ENCODE results near the gene MORF4L2. TPM values are rescaled to one million over a fixed set of nuclear protein-coding genes. Genes with fewer than 3 reads are reported as not detected.

Gene MORF4L2, protein sequence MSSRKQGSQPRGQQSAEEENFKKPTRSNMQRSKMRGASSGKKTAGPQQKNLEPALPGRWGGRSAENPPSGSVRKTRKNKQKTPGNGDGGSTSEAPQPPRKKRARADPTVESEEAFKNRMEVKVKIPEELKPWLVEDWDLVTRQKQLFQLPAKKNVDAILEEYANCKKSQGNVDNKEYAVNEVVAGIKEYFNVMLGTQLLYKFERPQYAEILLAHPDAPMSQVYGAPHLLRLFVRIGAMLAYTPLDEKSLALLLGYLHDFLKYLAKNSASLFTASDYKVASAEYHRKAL
- 253 and 262 TPM in 2 replicates for total RNA-seq

GRCh38 chrX:103686199-103687072 lies at the start of gene MORF4L2:
MORF4L2 (minus strand) TSS chrX:103686699; CDS start chrX:103677027, 9,672 bp downstream.
- Mint-ChIP-seq H3K27me3 (no peaks in the 10 kb centered on the region), H3K27ac (peak within 1 kb of the TSS; percentile 91), H3K4me1 (peaks cover 8% of the 10 kb centered on the region), H3K4me3 (no peak within 1 kb of the TSS), H3K9me3 (no peaks in the 10 kb centered on the region), H3K36me3 (ENCODE audit: low read depth) (peaks cover 22% of the 10 kb centered on the region)
- intact Hi-C loops (cut with micrococcal nuclease), result loop anchor here (1.0 to 5.0 kb wide), 6 partner anchors 59 to 470 kb away; partner anchors contain the start of genes RAB9B, TCEAL1 and ZCCHC18
- peak; percentile 95 for DNase-seq

DNA sequence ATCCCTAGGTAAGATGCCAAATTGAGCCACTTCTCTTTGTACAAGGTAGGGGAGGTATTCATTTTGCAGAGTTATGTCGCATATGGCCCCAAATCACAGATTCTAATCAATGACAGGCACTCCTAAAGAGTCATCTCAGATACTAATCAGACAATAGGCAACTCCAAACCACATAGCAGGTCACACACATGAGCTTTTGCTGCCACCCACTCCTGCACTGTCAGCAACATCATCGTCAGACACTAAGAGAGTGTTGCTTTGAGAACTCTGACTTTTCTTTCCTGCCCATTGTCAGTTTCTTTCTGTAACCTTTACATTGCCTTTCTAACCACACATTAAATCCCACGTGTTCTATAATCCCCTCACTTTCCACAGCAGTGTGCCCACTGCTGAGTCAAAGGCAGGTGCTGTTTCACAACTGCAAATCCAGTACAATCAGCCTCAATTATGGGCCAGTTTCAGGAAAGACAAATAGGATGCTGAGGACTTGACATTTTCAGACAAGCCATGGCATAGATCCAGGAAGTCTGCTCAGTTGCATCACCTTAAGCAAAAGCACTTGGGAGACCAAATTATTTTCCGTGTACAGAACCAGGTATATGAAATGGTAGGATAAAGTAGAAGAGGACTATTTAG lies 47.7 kb upstream of the MORF4L2 start:
- no peak for DNase-seq
- H3K4me3 Mint-ChIP-seq, result no peak overlapping the region

DNA sequence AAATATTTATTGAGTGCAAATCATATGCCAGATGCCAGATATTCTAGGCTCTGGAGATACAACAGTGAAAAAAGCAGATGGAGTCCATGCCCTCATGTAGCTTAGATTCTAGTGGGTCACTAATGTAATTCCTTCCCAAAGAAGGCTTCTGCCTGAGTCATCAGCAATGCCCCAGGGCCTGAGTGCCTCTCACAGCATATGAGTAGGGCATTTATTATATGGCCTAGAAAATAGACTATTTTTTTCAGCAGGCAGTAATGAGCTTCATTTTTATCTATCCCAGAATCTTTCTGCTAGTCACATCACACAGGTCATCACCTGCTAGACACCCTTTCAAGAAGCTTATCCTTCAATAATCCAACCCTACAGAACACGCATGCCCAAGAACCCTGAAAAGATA lies 46.5 kb upstream of the MORF4L2 start:
- no peak overlapping the region for H3K27ac Mint-ChIP-seq
- peaks cover 2% of the 10 kb centered on the region for H3K27me3 Mint-ChIP-seq
- DNase-seq, result no peak
- no peaks in the 10 kb centered on the region for H3K9me3 Mint-ChIP-seq
- H3K4me1 Mint-ChIP-seq, result peaks cover 3% of the 10 kb centered on the region
- intact Hi-C loops (cut with micrococcal nuclease), result no loop called here
- H3K4me3 Mint-ChIP-seq, result no peak overlapping the region
- no peaks in the 10 kb centered on the region for H3K36me3 Mint-ChIP-seq (ENCODE audit: low read depth)

More for the DNA sequence above, 47.7 kb upstream of the MORF4L2 start:
- Mint-ChIP-seq H3K27ac (peak overlapping the region; percentile 48), H3K9me3 (no peaks in the 10 kb centered on the region), H3K27me3 (peaks cover 2% of the 10 kb centered on the region), H3K4me1 (peaks cover 3% of the 10 kb centered on the region), H3K36me3 (ENCODE audit: low read depth) (no peaks in the 10 kb centered on the region)
- intact Hi-C loops (cut with micrococcal nuclease), result no loop called here

GRCh38 chrX:103730796-103731493 lies 44.4 kb upstream of the MORF4L2 start:
- intact Hi-C loops (cut with micrococcal nuclease), result no loop called here
- Mint-ChIP-seq H3K4me1 (peaks cover 3% of the 10 kb centered on the region), H3K27me3 (peaks cover 2% of the 10 kb centered on the region), H3K27ac (no peak overlapping the region), H3K9me3 (no peaks in the 10 kb centered on the region), H3K4me3 (no peak overlapping the region), H3K36me3 (ENCODE audit: low read depth) (no peaks in the 10 kb centered on the region)
- DNase-seq, result no peak

DNA sequence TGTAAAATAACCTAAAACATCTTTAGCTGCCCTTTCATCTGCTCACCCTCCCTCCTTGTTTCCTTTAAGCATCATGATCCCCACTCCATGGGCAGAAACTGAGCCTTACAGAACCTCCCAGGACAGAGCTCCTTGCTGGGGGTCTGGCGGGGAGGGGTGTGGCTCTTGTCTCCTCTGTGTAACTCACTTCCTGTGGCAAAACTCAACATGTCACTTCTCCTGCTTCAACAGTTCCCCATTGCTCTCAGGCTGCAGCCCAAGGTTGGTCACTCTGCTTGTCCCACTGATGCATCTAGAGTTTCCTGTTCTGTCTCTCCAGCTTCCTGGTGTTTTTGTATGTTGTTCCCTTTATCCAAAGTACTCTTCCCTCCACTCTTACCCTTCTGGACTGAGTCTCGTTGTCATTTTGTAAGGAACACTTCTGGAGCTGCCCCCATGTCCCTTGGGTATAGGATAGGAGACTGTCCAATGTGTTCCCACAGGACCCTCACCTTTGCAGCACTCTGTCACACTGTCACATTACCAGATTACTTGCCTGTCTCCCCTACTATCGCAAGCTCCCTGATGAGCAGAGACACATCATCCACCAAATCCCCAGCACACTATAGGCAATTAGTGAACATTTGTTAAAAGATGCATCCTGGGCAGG lies 43.8 kb upstream of the MORF4L2 start:
- H3K4me3 Mint-ChIP-seq, result no peak overlapping the region
- intact Hi-C loops (cut with micrococcal nuclease), result no loop called here
- no peak for DNase-seq
- no peaks in the 10 kb centered on the region for H3K9me3 Mint-ChIP-seq
- peaks cover 2% of the 10 kb centered on the region for H3K27me3 Mint-ChIP-seq
- H3K27ac Mint-ChIP-seq, result no peak overlapping the region
- H3K4me1 Mint-ChIP-seq, result peaks cover 3% of the 10 kb centered on the region
- no peaks in the 10 kb centered on the region for H3K36me3 Mint-ChIP-seq (ENCODE audit: low read depth)

DNA sequence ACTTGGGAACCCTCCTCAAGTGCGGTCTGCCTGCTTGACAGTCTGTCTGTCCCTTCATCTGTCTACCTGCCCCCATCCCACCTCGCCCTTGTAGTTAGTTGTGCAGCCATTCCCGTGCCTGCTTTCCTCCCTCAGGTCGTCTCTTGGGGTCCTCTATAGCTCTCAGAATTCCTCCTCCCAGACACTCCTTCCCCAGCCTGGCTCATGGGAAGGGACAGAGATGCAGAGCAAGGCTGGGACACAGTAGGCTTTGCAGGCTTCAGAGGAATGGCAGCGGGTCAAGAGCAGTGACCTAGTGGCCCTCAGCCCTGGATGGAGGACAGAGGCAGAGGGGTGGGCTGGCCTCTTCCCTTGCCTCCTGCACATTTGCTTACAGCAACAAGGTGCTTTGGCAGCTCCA lies 42.5 kb upstream of the MORF4L2 start:
- Mint-ChIP-seq H3K4me1 (no peaks in the 10 kb centered on the region), H3K36me3 (ENCODE audit: low read depth) (no peaks in the 10 kb centered on the region), H3K27ac (no peak overlapping the region), H3K9me3 (no peaks in the 10 kb centered on the region), H3K27me3 (peaks cover 2% of the 10 kb centered on the region), H3K4me3 (no peak overlapping the region)
- intact Hi-C loops (cut with micrococcal nuclease), result no loop called here
- DNase-seq, result no peak

- intact Hi-C loops (cut with micrococcal nuclease), result no loop called here
- no peak overlapping the region for H3K4me3 Mint-ChIP-seq
- H3K4me1 Mint-ChIP-seq, result no peaks in the 10 kb centered on the region
- no peaks in the 10 kb centered on the region for H3K9me3 Mint-ChIP-seq
- H3K27ac Mint-ChIP-seq, result no peak overlapping the region
- no peak for DNase-seq
- H3K27me3 Mint-ChIP-seq, result peaks cover 2% of the 10 kb centered on the region
- no peaks in the 10 kb centered on the region for H3K36me3 Mint-ChIP-seq (ENCODE audit: low read depth)
These were observed 40.6 kb upstream of the MORF4L2 start for GRCh38 chrX:103727115-103727514.

DNA sequence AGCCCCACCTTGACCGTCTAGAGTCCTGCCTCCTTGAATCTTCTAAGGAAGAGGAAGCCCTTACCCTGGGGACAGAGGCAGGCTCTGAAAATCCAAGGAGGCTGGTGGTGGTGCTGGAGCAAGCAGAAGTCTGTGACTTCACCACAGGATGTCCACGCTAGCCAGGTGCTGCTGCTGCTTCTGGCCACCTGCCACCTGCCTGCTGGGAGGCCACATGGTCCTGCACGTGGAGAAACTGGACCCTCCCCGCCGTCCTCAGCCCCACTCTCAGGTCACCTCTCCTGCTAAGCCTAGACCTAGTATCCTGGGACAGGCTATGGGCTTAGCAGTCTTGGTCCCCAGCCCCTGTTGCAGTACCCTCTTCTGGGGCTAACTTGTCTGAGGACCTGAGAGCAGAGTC lies 40.0 kb upstream of the MORF4L2 start:
- no peaks in the 10 kb centered on the region for H3K9me3 Mint-ChIP-seq
- DNase-seq, result no peak
- no peaks in the 10 kb centered on the region for H3K36me3 Mint-ChIP-seq (ENCODE audit: low read depth)
- no peak overlapping the region for H3K4me3 Mint-ChIP-seq
- no peaks in the 10 kb centered on the region for H3K4me1 Mint-ChIP-seq
- H3K27ac Mint-ChIP-seq, result no peak overlapping the region
- intact Hi-C loops (cut with micrococcal nuclease), result no loop called here
- H3K27me3 Mint-ChIP-seq, result no peaks in the 10 kb centered on the region

DNA sequence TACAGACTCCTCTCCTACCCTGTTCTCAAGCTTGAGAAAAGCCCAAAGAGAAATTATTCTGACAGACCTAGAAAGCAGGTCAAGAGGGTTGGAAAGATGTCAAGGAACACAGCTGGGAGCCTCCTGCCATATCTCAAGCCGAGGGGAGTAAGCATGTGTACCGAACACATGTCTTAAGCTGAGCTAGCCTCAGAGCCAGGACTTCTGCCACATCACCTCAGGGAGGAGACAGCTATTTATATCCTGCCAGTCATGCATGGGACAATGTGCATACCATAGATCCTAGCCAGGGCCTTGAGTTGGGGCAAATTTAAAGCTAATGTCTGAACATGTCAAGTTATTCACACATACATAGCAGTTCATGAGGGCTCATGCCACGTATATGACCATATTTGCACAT lies 36.0 kb upstream of the MORF4L2 start:
- Mint-ChIP-seq H3K36me3 (ENCODE audit: low read depth) (no peaks in the 10 kb centered on the region), H3K27me3 (no peaks in the 10 kb centered on the region), H3K4me1 (no peaks in the 10 kb centered on the region), H3K4me3 (no peak overlapping the region), H3K27ac (no peak overlapping the region), H3K9me3 (no peaks in the 10 kb centered on the region)
- no peak for DNase-seq
- intact Hi-C loops (cut with micrococcal nuclease), result no loop called here

GRCh38 chrX:103718120-103718519 lies 31.6 kb upstream of the MORF4L2 start:
- H3K9me3 Mint-ChIP-seq, result no peaks in the 10 kb centered on the region
- H3K4me3 Mint-ChIP-seq, result no peak overlapping the region
- no peaks in the 10 kb centered on the region for H3K27me3 Mint-ChIP-seq
- H3K36me3 Mint-ChIP-seq (ENCODE audit: low read depth), result no peaks in the 10 kb centered on the region
- intact Hi-C loops (cut with micrococcal nuclease), result loop anchor here (10.0 kb wide), 1 partner anchor 183 kb away; no protein-coding TSS in a partner anchor
- H3K4me1 Mint-ChIP-seq, result no peaks in the 10 kb centered on the region
- DNase-seq, result no peak
- no peak overlapping the region for H3K27ac Mint-ChIP-seq

DNA sequence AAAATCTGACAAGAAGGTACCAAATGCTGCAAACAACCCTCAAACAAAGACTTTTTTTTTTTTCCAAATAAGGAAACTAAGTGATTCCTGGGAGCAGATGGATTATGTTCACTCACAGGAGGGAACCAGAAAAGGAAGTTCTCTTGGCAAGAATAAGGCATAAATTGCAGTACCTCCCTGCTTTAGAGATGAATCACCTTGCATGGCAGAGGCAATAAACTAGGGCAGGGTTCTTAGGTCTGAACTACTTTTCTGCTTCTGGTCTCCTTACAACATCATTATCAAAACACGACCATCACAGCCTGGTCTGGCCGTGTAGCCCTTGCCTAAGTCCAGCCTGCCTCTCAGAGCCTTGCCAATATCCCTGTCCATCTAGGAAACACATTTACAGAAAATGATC lies 30.5 kb upstream of the MORF4L2 start:
- Mint-ChIP-seq H3K9me3 (no peaks in the 10 kb centered on the region), H3K4me3 (no peak overlapping the region), H3K27ac (no peak overlapping the region), H3K36me3 (ENCODE audit: low read depth) (no peaks in the 10 kb centered on the region), H3K27me3 (no peaks in the 10 kb centered on the region), H3K4me1 (no peaks in the 10 kb centered on the region)
- DNase-seq, result no peak
- intact Hi-C loops (cut with micrococcal nuclease), result loop anchor here (10.0 kb wide), 1 partner anchor 182 kb away; no protein-coding TSS in a partner anchor

- Mint-ChIP-seq H3K36me3 (ENCODE audit: low read depth) (no peaks in the 10 kb centered on the region), H3K27me3 (peaks cover 7% of the 10 kb centered on the region), H3K27ac (no peak within 1 kb of the TSS), H3K9me3 (no peaks in the 10 kb centered on the region), H3K4me1 (no peaks in the 10 kb centered on the region), H3K4me3 (no peak within 1 kb of the TSS)
- intact Hi-C loops (cut with micrococcal nuclease), result loop anchor here (1.0 to 10.0 kb wide), 2 partner anchors 107 to 176 kb away; no protein-coding TSS in a partner anchor
- DNase-seq, result no peak
These were observed 24.1 kb upstream of the MORF4L2 start, which contains the start of gene TMEM31 for GRCh38 chrX:103710609-103711008. TMEM31 (plus strand) TSS chrX:103710909; CDS start chrX:103712259, 1,350 bp downstream.

DNA sequence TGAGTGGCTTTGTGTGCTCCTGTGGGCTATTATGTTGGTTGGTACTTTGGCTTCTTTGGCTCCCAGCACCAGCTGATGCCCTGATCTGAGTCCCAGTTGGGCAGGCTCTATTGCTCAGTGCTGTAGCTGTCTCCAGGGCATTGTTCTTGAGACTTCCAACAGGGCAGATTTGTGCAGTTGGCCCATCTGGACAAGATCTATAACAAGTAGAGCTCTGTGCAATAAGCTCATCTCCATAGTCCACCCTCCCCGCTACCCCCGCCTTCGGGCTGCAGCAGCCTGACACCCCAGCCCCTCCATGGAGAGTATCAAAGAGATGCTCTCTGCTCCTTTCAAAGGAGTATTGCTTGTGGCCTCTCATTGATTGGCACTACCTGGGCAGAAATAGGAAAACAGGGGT lies 18.4 kb upstream of the MORF4L2 start:
- Mint-ChIP-seq H3K36me3 (ENCODE audit: low read depth) (no peaks in the 10 kb centered on the region), H3K27me3 (peaks cover 12% of the 10 kb centered on the region), H3K9me3 (no peaks in the 10 kb centered on the region), H3K4me1 (no peaks in the 10 kb centered on the region), H3K27ac (no peak overlapping the region), H3K4me3 (no peak overlapping the region)
- no peak for DNase-seq
- intact Hi-C loops (cut with micrococcal nuclease), result no loop called here

All from activated CD4-positive, alpha-beta T cell treated with anti-CD3 and anti-CD28 coated beads, Interleukin-2, amount 10 ng/mL, durations not matched to agents 24 days and 14 days (primary cell).